MV-4-11 (cell line): ENCODE results near the gene URB2.

Source experiments
- DNase-seq: peaks from one replicate; lab custom pipeline; 2025; lab: John Stamatoyannopoulos, UW

The URB2 gene

DNA sequence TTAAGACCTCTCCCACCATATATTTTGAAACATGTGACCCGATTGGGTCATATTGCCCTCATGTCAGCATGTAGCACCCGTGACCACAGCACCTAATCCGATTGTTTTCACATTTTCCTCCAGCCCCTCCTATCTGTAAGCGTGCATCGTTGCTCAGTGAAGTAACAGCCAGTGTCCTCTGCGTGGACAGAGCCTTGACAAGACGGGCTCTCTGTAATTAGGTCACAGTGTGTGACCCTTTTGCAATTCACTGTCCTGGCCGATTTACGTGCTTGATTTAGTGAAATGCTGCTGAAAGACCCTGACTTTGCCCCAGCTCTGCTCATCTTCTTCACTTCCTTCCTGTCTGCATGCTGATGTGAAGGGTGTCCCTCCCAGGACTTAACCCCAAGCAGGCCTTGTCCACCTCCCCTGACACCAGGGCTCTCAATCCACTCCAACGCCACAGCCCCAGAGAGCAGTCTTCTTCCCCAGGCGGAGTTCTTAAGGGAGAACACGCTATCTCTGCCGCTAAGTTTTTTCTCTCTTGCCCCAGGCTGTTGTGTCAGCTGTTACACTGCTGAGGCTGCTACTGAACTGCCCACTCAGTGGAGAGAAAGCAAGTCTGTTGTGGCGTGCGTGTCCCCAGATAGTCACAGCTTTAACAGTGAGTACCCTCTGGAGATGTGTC lies 19.4 kb downstream of the URB2 start:
- DNase-seq: no peak

DNA sequence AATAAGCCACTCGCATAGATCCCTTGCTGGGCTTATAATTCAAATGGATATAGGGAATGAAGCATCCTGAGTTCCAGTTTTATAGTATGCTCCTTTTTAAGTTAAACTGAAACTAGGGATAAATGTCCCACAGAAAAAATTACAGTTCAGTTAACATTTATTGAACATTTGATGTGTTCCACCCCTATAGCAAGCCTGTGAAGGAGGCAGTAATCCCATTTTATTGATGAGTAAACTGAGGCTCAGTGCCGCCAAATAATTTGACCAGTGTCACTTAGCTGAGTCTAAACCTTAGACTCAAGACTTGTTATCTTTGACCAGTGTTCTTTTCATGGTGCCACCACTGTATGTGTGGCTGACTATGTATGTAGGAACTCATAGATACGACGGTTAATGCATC lies 22.4 kb downstream of the URB2 start:
- DNase-seq: no peak

DNA sequence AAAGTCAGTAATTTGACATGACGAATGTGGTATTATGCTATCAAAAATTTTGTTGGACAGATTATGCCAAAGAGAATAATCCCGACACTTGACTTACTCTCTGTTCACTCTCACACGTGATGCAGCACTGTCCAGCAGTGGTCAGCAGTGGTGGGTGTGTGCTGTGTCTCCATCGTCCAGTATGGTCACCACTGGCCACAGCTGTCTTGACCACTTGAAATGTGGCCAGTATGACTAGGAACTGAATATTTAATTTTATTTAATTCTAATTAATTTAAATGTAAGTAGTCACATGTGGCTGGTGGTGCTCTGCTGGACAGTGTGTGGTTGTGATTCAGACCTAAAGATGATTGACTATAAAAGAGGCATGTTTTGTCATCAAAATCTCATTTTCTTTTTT lies 24.0 kb downstream of the URB2 start:
- DNase-seq: no peak

DNA sequence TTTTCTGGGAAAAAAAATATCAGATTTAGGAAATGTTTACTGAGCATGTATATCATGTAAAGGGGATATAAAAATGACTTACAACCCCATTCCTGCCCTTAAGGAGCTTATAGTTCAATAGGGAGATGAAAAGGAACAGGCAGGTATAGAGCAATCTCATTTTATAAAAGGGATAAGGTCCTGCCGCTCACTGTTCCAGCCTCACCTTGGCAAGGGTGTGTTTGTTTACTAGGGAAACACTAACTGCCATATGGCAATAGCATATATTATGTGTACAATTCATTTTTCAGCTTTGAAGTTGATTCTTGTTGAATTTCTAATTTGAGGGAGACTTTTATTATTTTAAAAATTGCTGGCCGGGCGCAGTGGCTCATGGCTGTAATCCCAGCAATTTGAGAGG lies 25.5 kb downstream of the URB2 start:
- DNase-seq: no peak

DNA sequence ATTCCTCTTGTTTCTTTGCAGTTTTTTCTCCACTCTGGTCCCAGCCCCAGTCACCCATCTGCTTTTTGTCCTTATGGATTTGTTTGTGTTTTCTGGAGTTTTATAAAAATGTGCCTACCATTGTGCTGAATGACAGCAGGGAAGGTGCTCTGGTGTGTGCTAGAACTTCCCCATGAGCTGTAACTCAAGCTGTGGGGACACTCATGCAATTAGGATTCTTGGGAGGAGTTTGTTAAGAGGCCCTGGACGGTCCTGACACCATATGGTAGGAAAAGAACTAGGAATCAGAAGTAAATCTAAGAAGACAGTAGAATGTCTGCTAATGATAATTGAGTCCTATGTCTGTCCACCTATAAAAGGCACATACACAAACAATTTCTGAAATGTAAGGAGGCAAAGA lies 27.4 kb downstream of the URB2 start:
- DNase-seq: no peak

DNA sequence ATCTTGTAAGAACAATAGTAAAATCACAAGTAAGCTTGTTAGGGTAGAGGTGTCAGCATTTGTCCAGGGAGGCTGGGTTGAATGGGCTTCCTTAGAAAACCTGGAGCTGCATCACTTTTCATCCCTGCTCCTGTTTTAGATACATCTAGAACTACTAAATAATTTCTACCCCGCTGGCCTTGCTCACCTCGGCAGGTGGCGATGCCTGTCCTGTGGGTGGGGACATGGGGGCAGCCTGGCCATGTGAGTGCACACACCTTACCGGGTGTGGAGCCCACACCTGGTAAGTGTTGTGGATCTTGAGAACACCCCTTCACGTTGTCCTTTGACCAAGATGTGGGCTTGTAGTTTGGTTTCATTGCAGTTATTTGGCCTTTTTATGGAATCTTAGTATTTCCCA lies 29.7 kb downstream of the URB2 start:
- DNase-seq: no peak

DNA sequence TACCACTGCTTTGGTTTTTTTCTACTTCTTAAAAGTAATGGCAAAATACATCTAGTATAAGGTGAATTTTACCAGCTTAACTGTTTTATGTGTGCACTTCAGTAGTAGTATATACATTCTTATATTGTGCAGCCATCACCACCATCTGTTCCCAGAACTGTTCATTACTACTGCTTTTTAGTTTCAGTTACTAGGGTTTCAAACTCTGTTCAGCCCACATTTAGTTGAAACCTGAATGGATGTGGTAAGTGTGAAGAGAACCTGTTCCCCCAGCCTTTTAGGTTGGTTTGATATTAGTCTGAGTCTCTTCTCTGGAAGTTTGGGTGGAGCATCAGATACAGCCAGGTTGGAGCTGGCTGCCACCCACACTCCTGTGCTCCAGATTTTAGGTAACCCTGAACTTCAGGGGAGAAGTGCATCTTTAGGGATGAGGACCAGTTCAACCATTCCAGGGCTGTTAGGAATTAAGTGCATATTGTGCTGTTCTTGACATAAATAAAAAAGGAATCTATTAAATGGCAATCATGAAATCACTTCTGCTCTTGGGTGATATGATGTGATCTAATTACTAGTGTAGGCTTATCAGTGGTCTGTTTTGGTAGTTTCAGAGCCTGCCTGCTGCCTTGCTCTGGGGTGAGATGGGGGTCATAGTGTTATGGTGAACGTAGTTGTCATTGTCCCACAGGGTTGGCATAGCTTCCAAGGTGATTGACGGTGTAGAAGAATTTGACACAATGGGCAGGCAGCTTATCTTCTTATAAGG lies 32.1 kb downstream of the URB2 start:
- no peak for DNase-seq

DNA sequence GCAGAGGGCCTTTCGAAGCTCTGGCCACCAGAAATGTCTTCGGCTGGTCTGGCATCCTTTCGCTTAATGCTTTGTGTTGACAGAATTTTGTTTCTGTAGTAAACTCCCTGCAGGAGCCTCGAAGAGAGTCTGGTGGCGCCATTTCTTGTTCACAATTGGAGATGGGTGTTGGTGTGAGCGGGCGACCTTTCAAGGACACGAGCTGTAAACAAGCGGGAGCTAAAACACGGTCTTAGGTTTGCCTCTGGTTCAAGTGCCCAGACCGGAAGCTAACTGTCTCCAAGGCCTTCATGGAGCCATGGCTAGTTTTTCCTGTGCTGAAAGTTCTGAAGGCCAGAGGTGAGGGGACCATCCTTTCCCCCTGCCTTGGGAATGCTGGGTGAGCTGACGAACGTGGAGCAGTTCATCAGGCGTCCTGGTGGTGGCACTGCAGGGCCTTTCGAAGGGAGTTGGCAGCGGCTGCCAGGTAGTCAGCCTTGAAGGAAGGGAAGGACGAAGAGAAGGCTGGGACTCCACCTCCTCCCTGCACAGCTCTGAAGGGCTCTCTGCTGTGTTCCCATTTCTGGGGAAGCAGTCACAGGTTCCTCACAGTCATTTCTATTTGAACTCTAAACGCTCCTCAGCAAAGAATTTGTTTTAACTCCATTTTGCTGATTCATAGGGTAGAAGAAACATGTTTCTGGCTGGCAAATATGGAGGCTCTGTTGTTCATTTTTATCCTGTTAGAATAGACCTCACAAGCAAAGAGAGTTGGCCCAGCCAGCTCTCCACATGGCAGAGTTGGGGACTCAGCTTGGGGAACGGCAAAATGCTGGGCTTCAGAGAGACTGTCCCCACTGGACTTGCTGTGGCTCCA lies 35.2 kb downstream of the URB2 start:
- DNase-seq: peak; percentile 7

DNA sequence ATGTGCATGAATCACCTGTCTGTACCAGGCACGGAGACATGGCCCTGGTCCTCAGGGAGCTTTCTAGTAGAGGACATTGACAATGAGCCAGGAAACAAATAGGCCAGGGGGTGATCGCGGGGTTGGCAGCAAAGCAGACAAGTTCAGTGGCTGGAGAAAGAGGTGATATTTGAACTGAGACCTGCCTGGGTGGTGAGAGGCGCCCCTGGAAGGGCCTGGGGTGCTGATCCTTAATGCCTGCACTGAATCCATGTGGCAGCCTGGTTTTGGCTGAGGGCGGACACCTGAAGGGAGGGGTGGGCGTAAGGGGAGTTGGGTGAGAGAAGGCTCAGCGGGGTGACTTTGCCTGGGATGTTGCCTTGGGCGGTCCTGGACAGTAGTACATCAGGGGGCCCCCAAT lies 35.9 kb downstream of the URB2 start:
- DNase-seq: no peak

DNA sequence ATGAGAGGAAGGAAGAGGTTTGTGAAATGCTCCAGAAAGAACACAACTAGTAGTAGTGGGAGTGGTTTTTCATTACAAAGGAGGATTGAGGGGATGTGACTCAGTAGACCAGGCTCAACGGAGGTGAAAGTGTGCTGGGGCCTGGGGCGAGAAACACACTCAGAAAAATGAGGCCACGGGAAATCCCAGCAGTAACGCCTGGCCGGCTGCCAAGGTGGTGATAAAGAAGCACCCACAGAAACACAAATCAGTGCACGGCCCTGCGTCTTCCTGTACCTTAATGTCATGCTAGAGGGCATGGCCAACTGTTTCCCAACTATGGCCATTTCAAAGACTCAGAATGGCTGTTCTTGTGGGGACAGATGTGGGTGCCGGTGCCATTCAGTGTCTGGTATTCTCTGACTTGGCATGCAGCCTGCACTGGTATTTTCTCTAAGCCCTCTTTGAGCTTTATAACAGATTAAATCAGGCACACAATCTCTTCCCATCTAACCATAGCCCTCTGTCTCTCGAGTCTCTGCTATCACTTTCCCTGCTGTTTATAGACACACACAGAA lies 38.2 kb downstream of the URB2 start:
- DNase-seq: no peak

DNA sequence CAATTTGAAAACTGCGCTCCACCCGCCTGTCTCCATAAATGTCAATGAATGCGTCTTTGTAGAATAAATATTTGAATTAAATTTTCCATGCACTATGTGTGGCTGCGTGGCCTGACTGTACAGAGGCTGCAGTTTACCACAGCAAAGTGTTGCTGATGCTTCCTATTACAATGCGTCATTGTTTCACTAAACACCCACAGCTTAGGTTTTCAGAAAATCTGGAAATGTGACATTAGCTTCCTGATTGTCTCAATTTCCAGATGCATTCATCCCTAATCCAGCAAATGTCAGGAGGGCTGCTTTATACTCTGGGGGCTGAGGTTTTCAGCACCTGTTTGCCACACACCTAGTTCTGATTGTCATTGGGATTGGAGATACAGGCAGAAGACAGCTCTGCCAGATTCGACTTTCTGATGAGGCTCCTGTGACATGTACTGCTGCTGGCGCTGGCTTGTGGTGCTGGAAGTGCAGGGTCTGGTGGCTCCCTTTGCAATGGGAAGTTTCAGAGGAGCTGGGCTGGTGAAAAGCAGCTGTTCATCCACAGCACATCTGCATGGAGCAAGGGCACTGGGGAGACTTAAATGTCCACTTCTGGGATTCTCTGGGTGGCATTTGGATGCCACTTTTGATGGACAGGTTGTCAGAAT lies 40.0 kb downstream of the URB2 start:
- no peak for DNase-seq

DNA sequence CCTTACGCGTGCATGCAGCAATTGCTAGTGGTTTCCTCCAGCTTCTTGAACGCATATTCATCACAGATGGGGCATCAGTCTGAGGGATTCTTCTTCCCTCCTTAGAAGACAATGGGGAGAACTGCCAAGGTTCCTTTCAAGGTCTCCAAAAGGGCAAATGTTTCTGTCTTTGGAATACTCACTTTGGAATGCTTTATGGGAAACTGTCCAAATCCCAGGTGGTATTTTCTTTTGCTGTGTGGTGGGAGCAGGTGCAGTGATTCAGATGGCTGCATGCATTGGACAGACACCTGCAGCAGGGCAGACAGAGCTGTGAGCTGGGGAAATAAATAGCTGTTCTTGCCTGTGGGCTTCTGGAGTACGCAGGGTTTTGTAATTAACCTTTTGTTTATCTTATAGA lies 40.5 kb downstream of the URB2 start:
- no peak for DNase-seq

DNA sequence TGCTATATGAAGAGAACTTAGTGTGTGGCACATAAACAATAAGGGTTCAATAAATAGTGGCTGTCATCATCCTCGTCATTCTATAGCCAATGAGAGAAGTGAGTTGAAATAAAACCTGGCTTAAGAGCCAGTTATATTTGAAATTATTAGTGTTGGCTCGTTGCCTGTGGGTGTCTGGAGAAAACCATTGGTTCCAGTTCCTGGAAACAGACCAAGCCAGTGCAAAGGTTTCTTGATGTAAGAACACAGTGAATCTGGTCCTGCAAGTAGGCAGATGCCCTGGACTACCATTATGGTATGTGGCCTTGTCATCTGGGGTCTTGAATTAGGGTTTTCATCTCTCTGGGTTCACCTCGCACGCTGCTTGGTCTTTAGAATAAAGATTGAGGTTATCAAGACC lies 43.3 kb downstream of the URB2 start:
- no peak for DNase-seq

DNA sequence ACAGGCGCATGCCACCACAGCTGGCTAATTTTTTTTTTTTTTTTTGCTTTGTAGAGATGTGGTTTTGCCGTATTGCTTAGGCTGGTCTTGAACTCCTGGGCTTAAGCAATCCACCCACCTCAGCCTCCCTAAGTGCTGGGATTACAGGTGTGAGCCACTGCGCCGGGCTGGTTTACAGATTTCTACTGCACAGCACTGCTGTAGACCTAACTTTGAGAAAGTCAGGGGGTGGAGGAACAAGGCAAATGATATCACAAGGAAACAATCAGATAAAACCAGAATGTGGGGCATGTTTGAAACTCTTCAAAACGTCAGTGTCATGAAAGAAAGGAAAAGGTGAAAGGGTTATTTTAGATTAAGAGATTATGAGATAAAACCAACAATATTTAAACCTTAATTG lies 45.3 kb downstream of the URB2 start:
- no peak for DNase-seq

DNA sequence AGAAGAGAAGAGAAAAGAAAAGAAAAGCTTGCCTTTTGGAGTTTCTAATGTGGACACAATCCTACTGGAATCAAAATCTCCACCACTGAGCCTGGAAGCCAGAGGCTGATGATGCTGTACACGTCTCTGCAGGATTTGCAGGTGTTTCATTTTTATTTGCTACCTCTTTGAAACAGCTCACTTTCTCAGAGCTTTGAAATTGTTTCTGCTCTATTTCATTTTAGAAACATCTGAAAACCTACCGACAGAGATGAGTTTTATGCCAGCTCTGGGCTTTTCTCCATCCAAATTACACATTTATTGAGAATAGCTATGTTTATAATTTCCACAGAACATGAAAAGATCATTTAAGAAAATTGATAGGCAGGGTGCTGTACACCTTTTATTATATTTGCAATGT lies 46.2 kb downstream of the URB2 start:
- DNase-seq: no peak

DNA sequence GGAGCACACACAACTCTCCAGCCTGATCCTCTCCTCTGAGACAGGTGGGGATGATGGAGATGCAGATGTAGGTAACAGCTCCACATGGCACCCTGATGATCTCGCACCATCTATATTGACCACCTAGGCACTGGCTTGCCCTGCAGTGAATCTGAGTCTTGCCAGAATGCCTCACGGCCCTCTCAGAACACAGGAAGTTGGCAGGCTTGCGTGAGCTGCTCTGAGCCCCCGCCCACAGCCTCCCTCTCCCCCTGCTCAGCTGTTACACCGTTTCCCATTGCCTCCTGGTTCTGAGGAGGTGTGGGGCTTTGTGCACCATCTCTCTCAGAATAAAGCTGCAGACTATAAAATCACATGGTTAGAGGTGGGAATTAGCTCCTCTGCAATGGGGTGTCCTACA lies 48.0 kb downstream of the URB2 start:
- DNase-seq: no peak

DNA sequence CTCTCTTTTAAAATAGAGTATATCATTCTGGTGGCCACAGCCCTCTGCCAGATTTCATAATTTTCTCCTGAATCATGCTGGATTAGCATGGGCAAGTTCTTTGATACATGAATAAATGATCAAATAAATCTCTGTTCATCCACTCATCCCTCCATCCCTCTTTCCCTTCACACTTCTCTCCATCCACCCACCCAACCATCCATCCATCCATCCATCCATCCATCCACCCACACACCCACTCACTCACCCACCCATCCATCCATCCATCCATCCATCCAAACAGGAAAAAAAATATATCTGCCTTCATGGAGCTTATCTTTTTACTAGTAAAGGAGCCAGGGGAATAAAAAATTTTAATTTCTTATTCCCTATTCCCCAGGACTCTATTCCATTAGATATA lies 49.3 kb downstream of the URB2 start:
- no peak for DNase-seq

DNA sequence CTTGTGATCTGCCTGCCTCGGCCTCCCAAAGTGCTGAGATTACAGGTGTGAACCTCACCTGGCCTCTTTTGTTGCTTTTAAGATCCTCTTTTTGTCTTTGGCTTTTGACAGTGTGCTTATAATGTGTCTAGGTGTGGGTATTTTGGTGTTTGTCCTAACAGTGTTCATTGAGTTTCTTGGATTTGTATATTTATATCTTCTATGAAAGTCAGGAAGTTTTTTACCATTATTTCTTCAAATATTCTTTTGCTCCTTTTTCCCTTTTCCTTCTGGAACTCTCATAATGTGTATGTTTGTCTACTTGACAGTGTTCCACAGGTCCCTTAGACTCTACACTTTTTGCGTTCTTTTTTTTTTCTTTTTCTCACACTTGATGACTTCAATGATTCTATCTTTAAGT lies 59.1 kb downstream of the URB2 start:
- DNase-seq: no peak

DNA sequence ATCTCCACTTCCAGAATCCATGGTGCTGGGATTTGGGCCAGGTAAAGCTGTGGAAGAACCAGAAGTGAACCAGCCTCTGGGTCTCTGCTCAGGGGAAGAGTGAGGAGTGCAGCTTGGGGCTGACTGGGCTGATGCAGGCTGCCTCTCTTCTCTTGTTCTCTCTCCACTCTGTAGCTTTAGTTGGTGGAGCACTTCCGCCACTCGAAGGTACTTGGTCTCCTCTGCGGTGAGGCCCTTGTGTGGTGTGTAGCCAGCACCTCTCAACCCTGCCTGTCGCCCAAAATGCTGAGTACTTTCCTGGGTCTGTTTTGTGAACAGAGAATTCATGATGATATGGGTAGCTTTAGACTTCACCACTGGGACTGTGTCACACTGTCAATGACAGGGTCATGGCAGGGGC lies 63.2 kb downstream of the URB2 start:
- DNase-seq: no peak

DNA sequence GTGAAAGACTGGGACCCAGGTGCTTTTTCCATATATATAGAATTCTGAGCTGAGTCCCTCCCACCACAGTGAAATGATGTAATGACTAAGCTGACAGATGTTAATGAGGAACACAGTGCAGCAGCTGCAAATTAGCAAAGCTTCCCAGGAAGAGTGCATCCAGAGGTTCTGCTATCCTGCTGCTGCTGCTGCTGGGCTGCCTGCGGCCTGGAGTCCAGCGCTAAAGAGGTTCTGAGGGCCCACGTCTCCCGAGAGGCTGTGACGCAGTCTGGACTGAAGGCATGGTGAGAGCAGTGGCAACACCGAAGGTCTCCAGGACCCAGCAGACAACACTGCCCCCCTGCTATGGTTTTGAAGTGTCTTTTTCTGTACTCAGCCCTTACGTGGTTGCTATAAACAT lies 63.9 kb downstream of the URB2 start:
- no peak for DNase-seq

DNA sequence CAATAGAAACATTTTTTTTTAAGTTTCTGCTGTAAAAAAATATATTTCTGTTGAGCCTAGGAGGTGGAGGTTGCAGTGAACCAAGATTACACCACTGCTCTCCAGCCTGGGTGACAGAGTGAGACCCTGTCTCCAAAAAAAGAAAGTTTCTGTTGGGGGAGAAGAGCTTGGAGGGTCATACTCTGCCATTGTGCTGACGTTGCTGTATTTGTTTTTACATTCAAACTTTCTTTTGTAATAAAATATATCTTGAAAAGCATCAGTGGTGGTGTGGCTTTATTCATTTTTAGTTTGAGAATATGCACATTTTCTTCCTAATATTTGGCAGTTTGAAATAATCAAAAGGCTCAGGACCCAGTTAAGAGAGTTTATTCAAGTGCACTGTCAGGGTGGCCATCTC lies 64.6 kb downstream of the URB2 start:
- no peak for DNase-seq

DNA sequence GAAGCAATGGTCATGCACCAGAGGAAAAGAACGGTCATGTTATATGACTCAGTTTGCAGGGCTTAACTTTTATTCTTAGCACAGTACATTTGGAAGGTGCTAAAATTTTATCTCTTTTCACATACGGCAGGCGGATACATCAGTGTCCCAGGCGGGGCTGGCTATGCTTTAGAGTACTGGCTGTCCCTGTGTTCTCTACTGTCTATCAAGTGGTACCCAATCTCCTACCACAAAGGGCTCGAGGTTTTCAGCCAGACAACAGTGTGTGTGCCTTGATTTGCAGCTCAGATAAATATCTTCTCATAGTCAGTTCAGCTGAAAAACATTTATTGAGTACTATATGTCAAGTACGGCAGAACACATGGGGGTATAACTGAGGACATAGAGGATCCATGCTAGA lies 65.3 kb downstream of the URB2 start:
- no peak for DNase-seq
